ENCODE data around the gene ETNPPL. TPM values are rescaled to one million over a fixed set of nuclear protein-coding genes. Genes with fewer than 3 reads are reported as not detected.

The ETNPPL gene
- total RNA-seq, 1 experiment from 2014 or later = not detected

- no TSS peak for BruUV-seq (replicated peaks)
- intact Hi-C loops (cut with micrococcal nuclease) = no loop called here
- Histone ChIP-seq H3K27ac (ENCODE audit: low read length) (no peak overlapping the region), H3K9me2 (replicated peaks; ENCODE audit: low read length) (no peaks in the 10 kb centered on the region), H3K9ac (ENCODE audit: low read length) (no peak overlapping the region), H3K4me3 (ENCODE audit: low read length) (no peak overlapping the region), H3K9me3 (ENCODE audit: low read length) (no peaks in the 10 kb centered on the region), H3K27me3 (ENCODE audit: low read length) (no peaks in the 10 kb centered on the region), H3F3A (ENCODE audit: low read length, unreplicated experiment) (no peaks in the 10 kb centered on the region), H4K20me1 (ENCODE audit: low read length) (no peaks in the 10 kb centered on the region), H3K36me3 (ENCODE audit: low read depth, low read length) (no peaks in the 10 kb centered on the region), H3K4me2 (ENCODE audit: low read length) (no peak overlapping the region), H3K79me2 (ENCODE audit: low read length) (no peaks in the 10 kb centered on the region), H3K4me1 (ENCODE audit: insufficient read depth, low read length) (no peaks in the 10 kb centered on the region), H2AFZ (ENCODE audit: low read length) (no peak overlapping the region)
- TF ChIP-seq CTCF (conservative IDR thresholded peaks at IDR 0.05; ENCODE audit: low read depth, low read length) (no peak), EZH2phosphoT487 (IDR thresholded peaks at IDR 0.05; ENCODE audit: borderline replicate concordance, low read length) (no peak), EZH2 (IDR thresholded peaks at IDR 0.05; ENCODE audit: low read length, unreplicated experiment) (no peak)
- no peak for DNase-seq
- no peak for ATAC-seq
- ChIA-PET CTCF (no interaction called here), POLR2A (ENCODE audit: unreplicated experiment) (no interaction called here)
Measured at GRCh38 chr4:108709722-108710121, 53.1 kb downstream of the ETNPPL start.

GRCh38 chr4:108709234-108709633 lies 53.6 kb downstream of the ETNPPL start:
- no peak overlapping the region for H3K4me2 ChIP-seq (ENCODE audit: low read length)
- BruUV-seq (replicated peaks) = no TSS peak
- ChIA-PET CTCF (no interaction called here), POLR2A (ENCODE audit: unreplicated experiment) (no interaction called here)
- H4K20me1 ChIP-seq (ENCODE audit: low read length) = no peaks in the 10 kb centered on the region
- H2AFZ ChIP-seq (ENCODE audit: low read length) = no peak overlapping the region
- no peak for TF ChIP-seq EZH2phosphoT487 (IDR thresholded peaks at IDR 0.05; ENCODE audit: borderline replicate concordance, low read length)
- no peak for TF ChIP-seq CTCF (conservative IDR thresholded peaks at IDR 0.05; ENCODE audit: low read depth, low read length)
- no peak for TF ChIP-seq EZH2 (IDR thresholded peaks at IDR 0.05; ENCODE audit: low read length, unreplicated experiment)
- no peaks in the 10 kb centered on the region for H3K4me1 ChIP-seq (ENCODE audit: insufficient read depth, low read length)
- H3K27me3 ChIP-seq (ENCODE audit: low read length) = no peaks in the 10 kb centered on the region
- H3K9me2 ChIP-seq (replicated peaks; ENCODE audit: low read length) = no peaks in the 10 kb centered on the region
- no peaks in the 10 kb centered on the region for H3K36me3 ChIP-seq (ENCODE audit: low read depth, low read length)
- no peak overlapping the region for H3K27ac ChIP-seq (ENCODE audit: low read length)
- intact Hi-C loops (cut with micrococcal nuclease) = no loop called here
- H3F3A ChIP-seq (ENCODE audit: low read length, unreplicated experiment) = no peaks in the 10 kb centered on the region
- H3K4me3 ChIP-seq (ENCODE audit: low read length) = no peak overlapping the region
- H3K9me3 ChIP-seq (ENCODE audit: low read length) = no peaks in the 10 kb centered on the region
- ATAC-seq = no peak
- H3K79me2 ChIP-seq (ENCODE audit: low read length) = no peaks in the 10 kb centered on the region
- H3K9ac ChIP-seq (ENCODE audit: low read length) = no peak overlapping the region
- DNase-seq = no peak

GRCh38 chr4:108706289-108706688 lies 56.6 kb downstream of the ETNPPL start:
- ChIA-PET CTCF (no interaction called here), POLR2A (ENCODE audit: unreplicated experiment) (no interaction called here)
- Histone ChIP-seq H3K9me3 (ENCODE audit: low read length) (no peaks in the 10 kb centered on the region), H3K36me3 (ENCODE audit: low read depth, low read length) (no peaks in the 10 kb centered on the region), H3K4me1 (ENCODE audit: insufficient read depth, low read length) (no peaks in the 10 kb centered on the region), H3K9me2 (replicated peaks; ENCODE audit: low read length) (no peaks in the 10 kb centered on the region), H3K4me3 (ENCODE audit: low read length) (no peak overlapping the region), H3F3A (ENCODE audit: low read length, unreplicated experiment) (no peaks in the 10 kb centered on the region), H3K27ac (ENCODE audit: low read length) (no peak overlapping the region), H3K4me2 (ENCODE audit: low read length) (no peak overlapping the region), H3K27me3 (ENCODE audit: low read length) (peaks cover 13% of the 10 kb centered on the region; the same call in 1 of the 2 replicates), H2AFZ (ENCODE audit: low read length) (no peak overlapping the region), H3K79me2 (ENCODE audit: low read length) (no peaks in the 10 kb centered on the region), H3K9ac (ENCODE audit: low read length) (no peak overlapping the region), H4K20me1 (ENCODE audit: low read length) (no peaks in the 10 kb centered on the region)
- ATAC-seq (no peak), DNase-seq (no peak)
- no peak for TF ChIP-seq EZH2phosphoT487 (IDR thresholded peaks at IDR 0.05; ENCODE audit: borderline replicate concordance, low read length)
- TF ChIP-seq EZH2 (IDR thresholded peaks at IDR 0.05; ENCODE audit: low read length, unreplicated experiment) = no peak
- TF ChIP-seq CTCF (conservative IDR thresholded peaks at IDR 0.05; ENCODE audit: low read depth, low read length) = no peak
- BruUV-seq (replicated peaks) = no TSS peak
- intact Hi-C loops (cut with micrococcal nuclease) = no loop called here
